Pons (tissue), 1 donor: Measurements from ENCODE around the gene TRMO.
"Not testable (repeated sequence)": the region's sequence is repeated elsewhere in the genome, so short reads cannot be mapped to it uniquely, and the experiment has no call there.

ENCODE experiments used
- DNase-seq: peaks from one replicate; pipeline ENCODE4 v3.0.0-alpha.2; 2016; ENCODE audit warnings: low spot score

TRMO gene, protein sequence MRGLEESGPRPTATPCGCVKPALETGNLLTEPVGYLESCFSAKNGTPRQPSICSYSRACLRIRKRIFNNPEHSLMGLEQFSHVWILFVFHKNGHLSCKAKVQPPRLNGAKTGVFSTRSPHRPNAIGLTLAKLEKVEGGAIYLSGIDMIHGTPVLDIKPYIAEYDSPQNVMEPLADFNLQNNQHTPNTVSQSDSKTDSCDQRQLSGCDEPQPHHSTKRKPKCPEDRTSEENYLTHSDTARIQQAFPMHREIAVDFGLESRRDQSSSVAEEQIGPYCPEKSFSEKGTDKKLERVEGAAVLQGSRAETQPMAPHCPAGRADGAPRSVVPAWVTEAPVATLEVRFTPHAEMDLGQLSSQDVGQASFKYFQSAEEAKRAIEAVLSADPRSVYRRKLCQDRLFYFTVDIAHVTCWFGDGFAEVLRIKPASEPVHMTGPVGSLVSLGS

GRCh38 chr9:97921959-97922724, at the start of gene TRMO:
Gene TRMO, minus strand, starts transcription at chr9:97922500. Its CDS starts 7 bp downstream, at chr9:97922493.
- peak; percentile 97 for DNase-seq

GRCh38 chr9:97970165-97970564, 47.9 kb upstream of the TRMO start:
- DNase-seq = no peak

- DNase-seq = no peak
Observed at GRCh38 chr9:97969014-97969413, 46.7 kb upstream of the TRMO start.

- no peak for DNase-seq
Observed at GRCh38 chr9:97966493-97966892, 44.2 kb upstream of the TRMO start.

DNA sequence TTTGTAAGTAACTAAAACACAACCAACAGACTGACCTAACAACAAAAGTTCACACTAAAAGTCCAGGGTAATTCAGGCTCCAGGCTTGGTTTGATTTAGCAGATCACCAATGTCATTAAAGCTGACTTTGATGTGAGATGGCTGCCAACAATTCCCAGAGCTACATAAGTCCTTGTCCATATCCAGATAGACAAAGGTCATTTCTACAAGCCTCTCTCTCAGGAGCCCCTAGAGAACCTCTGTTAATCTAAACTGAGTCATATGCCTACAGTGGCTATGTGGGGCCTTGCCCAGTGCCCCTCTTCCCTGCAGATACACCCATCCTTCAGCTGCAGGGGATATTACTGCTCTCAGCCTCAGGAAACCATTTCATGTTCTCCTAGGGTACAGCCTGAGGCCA, 42.6 kb upstream of the TRMO start:
- DNase-seq = no peak

DNA sequence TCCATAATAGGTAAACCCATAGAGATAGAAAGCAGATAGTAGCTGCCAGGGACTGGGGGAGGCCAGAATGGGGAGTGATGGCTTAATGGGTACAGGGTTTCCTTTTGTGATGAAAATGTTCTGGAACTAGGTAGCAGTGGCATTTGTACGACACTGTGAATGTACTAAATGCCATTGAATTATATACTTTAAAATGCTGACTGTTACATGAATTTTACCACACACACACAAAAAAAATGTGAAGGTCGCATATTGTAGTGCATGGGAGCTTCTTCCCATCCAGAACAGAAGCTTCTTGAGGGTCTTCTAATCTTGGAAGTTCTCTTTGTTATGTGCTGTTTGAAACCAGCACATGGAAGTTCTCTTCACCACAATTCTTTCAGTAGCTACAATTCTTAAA, 40.9 kb upstream of the TRMO start:
- DNase-seq = no peak

DNA sequence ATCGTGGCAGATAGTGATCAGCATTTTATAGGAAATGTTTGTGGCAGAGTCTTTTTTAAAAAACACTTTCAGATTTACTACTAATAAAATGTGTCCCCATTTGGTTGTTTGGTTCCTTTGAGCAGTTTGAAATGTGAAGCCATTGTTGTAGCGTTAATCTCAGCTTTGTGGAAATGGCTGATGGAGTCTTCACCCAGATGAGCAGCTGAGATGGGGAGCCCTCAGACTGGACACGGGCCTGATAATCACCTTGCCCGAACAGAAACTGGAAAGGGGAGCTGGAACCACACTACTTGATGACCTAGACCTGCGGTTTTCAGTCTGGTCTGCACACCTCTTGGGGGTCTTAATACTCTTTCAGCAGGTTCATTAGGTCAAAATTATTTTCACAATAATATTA, 40.3 kb upstream of the TRMO start:
- no peak for DNase-seq

DNA sequence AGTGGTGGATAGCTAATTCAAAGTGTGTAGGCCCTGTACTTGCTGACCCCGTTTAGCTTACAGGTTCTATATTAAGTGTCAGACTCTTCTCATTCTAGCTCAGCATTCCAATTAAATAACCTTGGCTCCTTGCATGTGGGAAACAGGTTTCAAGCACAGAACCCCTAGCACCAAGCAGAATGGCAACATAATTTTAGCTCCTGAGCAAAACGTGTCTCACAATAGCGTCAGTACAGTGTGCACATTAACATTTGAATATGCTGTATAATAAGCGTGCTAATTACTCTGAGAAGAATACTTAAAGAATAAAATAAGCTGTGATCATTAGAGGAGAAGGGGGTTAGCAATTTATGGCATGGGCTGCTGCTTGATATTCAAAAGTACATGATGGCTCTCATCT, 39.8 kb upstream of the TRMO start:
- DNase-seq = no peak

- DNase-seq = no peak
Observed at GRCh38 chr9:97961361-97961760, 39.1 kb upstream of the TRMO start.

DNA sequence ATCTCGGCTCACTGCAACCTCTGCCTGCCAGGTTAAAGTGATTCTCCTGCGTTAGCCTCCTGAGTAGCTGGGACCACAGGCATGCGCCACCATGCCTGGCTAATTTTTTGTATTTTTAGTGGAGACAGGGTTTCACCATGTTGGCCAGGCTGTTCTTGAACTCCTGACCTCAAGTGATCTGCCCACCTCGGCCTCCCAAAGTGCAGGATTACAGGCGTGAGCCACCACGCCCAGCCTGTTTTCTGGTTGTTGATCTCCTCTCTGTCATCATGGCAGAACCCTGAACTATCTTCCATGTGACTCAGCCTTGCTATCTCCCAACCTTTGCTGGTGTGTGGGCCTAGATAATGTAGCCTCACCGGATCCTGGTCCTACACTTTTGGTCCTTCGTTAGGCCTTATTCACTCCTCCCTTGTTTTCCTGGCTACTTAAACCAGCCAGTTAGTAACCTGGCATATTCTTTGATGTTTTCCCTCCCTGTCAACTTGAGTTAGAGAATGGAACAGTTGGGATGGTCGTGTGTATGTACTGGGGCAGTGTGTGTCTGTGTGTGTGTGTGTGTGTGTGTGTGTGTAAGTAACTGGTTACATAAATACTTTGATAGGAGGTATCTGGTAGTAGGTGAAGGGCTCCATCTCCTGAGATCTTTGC, 38.5 kb upstream of the TRMO start:
- not testable (repeated sequence) for DNase-seq

- no peak for DNase-seq
Observed at GRCh38 chr9:97959585-97959984, 37.3 kb upstream of the TRMO start.

DNA sequence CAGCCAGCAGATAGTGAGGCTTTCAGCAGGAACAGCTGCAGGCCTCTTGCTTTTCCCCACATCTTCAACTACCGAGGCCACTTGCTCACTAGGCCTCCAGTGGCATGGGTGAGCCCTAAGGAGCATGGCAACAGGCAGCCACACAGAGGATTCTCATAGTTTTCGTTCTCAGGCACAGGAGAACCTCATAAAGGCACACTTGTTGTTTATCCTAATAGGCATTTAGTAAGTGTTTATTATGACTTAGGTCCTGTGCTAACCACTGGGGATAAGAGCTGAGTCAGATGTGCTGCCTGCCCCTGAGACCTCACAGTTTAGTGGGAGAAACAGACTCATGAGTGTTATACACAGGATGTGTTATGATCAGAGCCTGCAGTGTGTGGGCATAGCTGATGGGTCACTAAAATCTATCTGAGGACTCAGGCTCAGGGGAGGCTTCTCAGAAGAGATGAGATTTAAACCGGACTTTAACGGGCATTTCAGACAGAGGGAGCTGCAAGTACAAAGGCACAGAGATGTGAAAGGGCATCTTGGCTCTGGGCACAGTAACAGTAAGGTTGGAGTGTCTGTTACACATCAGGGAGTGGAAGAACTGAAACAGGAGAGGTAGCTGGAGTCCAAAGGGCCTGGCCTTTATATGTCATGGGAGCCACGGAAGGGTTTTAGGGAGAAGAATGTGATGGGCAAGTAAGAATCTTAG, 36.7 kb upstream of the TRMO start:
- DNase-seq = peak; percentile 55

DNA sequence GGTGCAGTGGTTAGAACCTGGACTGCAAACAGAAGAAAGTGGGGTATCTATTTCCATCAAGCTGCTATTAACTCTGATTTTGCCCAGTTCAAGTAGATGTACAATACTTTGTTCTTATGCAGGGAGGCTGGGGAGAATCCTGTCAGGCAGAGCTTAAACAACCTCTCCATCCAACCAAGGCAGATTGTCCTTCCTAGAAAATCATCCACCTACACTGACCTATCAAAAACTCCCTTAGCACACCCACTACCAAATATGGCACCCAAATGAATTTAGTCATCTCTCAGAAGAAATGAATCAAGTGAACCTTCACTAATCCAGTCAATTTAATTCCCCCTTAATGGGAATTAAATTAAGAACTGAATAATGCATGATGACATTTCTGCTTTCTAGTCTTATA, 34.0 kb upstream of the TRMO start:
- DNase-seq = no peak

DNA sequence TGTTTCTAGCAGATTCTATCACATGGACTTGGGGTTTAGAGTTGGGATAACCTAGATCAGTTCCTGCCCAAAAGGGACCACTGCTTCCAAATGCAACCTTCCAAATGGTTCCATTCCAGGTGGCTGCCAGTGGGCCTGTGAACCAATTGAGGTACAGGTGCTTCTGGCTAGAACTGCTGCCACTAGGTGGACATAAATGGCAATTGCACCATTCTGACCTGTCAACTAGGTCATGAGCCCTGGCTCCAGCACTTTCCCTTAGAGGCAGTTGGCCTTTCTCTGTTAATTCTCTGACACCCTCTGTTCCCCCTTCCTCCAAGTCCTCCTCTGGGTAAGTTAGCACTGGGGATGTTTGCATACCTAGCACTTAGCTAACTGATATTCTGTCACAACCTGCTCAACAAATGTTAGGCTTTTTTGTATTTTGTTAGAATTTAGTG, 32.3 kb upstream of the TRMO start:
- DNase-seq = no peak

GRCh38 chr9:97950873-97951272, 28.6 kb upstream of the TRMO start:
- DNase-seq = not testable (repeated sequence)

- not testable (repeated sequence) for DNase-seq
Observed at GRCh38 chr9:97947094-97947493, 24.8 kb upstream of the TRMO start.

DNA sequence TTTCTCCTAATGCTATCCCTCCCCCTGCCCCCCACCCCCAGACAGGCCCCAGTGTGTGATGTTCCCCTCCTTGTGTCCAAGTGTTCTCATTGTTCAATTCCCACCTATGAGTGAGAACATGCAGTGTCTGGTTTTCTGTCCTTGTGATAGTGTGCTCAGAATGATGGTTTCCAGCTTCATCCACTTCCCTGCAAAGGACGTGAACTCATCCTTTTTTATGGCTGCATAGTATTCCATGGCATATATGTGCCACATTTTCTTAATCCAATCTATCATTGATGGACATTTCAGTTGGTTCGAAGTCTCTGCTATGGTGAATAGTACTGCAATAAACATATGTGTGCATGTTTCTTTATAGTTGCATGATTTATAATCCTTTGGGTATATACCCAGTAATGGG, 23.2 kb upstream of the TRMO start:
- DNase-seq = not testable (repeated sequence)

DNA sequence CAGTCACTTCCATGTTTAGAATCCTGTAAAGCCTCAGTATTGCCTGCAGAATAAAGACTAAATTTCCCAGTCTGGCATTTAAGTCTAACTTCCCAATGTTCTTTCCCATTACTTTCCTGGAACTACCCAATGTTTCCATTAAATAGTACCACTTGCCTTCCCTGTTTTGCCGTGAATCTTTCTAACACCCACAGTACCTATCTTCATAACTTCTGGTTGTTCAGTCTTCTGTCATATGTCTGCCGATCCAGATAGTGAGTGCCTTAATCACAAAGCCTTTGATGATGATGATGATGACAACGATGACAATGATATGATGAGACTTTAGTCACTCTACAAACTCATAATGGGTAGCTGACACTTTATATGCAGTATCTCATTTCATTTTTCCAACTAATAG, 22.3 kb upstream of the TRMO start:
- no peak for DNase-seq

GRCh38 chr9:97943308-97943855, 21.1 kb upstream of the TRMO start:
- no peak for DNase-seq

GRCh38 chr9:97941323-97941722, 19.0 kb upstream of the TRMO start:
- no peak for DNase-seq

GRCh38 chr9:97940741-97941140, 18.4 kb upstream of the TRMO start:
- no peak for DNase-seq

GRCh38 chr9:97940233-97940632, 17.9 kb upstream of the TRMO start:
- no peak for DNase-seq
